ENCODE measurements around the gene ABCC1.
"Not testable (repeated sequence)": the region's sequence is repeated elsewhere in the genome, so short reads cannot be mapped to it uniquely, and the experiment has no call there.

The ABCC1 gene
- total RNA-seq, result 101 to 322 (median 162) reads per million in 17 experiments

GRCh38 chr16:15949210-15950160 is at the start of gene ABCC1:
Gene ABCC1 (plus strand): TSS chr16:15949616. CDS start chr16:15949752, 136 bp downstream.
- DNase-seq, result peak; percentile 69 to 90 (median 83)

DNA sequence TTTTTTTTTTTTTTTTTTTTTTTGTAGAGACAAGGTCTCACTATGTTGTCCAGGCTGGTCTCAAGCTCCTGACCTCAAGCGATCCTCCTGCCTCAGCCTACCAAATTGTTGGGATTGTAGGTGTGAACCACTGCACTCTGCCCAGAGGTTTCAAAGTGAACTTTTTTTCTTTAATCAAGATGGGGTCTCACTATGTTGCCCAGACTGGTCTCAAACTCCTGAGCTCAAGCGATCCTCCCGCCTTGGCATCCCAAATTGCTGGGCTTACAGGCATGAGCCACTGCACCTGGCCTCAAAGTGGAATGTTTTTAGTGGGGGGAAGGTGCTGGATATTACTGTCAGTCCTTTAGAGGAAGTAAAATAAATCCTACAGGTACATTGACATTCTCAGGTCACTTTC is 49.1 kb upstream of the ABCC1 start:
- DNase-seq, result no peak

GRCh38 chr16:15900901-15901500 is 48.4 kb upstream of the ABCC1 start:
- no peak for DNase-seq

DNA sequence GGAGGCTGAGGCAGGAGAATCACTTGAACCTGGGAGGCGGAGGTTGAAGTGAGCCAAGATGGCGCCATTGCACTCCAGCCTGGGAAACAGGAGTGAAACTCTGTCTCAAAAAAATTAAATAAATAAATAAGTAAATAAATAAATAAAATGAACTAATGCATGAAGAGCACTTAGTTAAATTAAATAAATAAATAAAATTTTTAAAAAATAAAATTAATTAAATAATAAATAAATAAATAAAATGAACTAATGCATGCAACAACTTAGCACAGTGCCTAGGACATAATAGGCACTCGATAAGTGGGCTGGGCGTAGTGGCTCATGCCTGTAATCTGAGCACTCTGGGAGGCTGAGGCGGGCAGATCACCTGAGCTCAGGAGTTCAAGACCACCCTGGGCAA is 45.5 kb upstream of the ABCC1 start:
- no peak for DNase-seq

DNA sequence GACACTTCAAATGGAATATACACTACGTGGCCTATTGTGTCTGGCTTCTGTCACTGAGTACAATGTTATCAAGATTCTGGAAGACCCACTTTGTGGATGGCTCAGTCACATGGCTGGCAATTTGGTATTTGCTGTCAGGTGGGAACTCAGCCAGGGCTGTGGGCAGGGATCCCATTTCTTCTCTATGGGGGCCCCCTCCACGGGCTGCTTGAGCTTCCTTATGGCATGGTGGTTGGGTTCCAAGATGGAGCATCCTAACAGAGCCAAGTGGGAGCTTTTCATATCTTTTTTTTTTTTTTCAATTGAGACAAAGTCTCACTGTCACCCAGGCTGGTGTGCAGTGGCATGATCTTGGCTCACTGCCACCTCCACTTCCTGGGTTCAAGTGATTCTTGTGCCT is 43.0 kb upstream of the ABCC1 start:
- no peak for DNase-seq

GRCh38 chr16:15907863-15908478 is 41.4 kb upstream of the ABCC1 start:
- DNase-seq, result peak in 3 of 4 experiments; percentile 10 to 15 (median 15)

- DNase-seq, result no peak
These were observed 38.2 kb upstream of the ABCC1 start for GRCh38 chr16:15911198-15911597.

DNA sequence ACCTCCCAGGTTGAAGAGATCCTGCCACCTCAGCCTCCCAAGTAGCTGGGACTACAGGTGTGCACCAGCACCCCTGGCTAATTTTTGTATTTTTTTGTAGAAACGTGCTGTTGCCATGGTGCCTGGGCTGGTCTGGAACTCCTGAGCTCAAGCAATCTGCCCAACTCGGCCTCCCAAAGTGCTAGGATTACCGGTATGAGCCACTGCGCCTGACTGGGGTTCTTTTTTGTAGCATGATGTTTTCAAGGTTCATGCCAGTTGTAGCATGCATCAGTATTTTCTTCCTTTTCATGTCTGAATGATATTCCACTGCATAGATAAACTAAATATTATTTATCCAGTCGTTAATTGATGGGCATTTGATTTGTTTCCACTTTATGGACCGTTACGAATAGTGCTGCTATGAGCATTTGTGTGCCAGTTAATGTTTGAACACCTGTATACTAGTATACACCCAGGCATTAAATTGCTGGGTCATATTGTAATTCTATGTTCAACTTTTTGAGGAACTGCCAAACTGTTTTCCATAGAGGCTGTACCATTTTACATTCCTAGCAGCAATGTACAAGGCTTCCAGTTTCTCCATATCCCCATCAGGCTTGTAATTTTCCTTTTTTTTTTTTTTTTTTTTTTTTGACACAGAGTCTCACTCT is 36.2 kb upstream of the ABCC1 start:
- DNase-seq, result no peak

GRCh38 chr16:15915555-15916081 is 33.8 kb upstream of the ABCC1 start:
- DNase-seq, result no peak

DNA sequence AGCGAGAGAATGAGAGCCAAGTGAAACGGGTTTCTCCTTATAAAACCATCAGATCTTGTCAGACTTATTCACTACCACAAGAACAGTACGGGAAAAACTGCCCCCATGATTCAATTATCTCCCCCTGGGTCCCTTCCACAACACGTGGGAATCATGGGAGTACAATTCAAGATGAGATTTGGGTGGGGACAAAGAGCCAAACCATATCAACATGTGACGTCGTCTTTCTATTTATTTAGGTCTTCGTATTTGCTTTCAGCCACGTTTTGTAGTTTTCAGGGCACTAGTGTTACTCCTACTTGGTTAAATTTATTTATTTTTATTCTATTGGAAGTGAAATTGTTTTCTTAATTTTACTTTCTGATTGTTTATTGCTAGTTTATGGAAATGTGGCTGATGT is 33.1 kb upstream of the ABCC1 start:
- DNase-seq, result no peak

DNA sequence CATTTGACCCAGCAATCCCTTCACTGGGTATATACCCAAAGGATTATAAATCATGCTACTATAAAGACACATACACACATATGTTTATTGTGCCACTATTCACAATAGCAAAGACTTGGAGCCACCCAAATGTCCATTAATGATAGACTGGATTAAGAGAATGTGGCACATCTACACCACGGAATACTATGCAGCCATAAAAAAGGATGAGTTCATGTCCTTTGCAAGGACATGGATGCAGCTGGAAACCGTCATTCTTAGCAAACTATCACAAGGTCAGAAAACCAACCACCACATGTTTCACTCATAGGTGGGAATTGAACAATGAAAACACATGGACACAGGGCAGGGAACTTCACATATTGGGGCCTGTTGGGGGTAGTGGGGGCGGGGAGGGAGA is 31.1 kb upstream of the ABCC1 start:
- not testable (repeated sequence) for DNase-seq

GRCh38 chr16:15919331-15919730 is 30.1 kb upstream of the ABCC1 start:
- no peak for DNase-seq

DNA sequence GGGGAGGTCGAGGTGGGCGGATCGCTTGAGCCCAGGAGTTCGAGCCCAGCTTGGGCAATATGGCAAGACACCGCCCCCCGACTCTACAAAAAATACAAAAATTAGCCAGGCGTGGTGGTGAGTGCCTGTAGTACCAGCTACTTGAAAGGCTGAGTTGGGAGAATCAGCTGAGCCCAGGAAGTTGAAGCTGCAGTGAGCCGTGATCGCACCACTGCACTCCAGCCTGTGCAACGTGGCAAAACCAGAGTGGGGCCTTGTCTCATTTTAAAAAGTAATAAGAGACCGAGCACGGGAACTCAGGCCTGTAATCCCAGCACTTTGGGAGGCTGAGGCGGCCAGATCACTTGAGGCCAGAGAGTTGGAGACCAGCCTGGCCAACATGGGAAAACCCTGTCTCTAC is 24.4 kb upstream of the ABCC1 start:
- no peak for DNase-seq

DNA sequence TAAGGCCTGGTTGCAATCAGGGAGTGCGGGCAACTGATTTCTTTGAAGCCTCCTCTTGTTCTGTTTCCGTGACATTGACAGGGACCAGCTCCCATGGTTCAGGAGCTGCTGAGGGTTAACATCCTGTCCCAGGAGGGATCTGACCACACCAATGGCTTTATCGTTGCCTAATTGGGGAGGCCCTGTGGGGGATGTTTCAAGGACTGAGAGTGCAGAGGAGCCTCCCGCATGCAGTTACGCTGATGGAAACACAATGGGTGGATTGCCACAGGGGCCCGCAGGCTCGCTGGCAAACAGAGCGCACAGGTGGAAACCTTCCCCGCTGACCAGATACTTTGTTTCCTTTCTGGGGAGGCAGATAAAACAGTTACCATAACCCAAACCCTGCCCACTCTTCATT is 23.8 kb upstream of the ABCC1 start:
- no peak for DNase-seq

GRCh38 chr16:15928261-15929104 is 20.9 kb upstream of the ABCC1 start:
- DNase-seq, result no peak

GRCh38 chr16:15932939-15933338 is 16.5 kb upstream of the ABCC1 start:
- peak in 2 of 4 experiments; percentile 29 to 36 for DNase-seq

GRCh38 chr16:15933781-15934180 is 15.6 kb upstream of the ABCC1 start:
- DNase-seq, result peak in 2 of 4 experiments; percentile 28 to 49

DNA sequence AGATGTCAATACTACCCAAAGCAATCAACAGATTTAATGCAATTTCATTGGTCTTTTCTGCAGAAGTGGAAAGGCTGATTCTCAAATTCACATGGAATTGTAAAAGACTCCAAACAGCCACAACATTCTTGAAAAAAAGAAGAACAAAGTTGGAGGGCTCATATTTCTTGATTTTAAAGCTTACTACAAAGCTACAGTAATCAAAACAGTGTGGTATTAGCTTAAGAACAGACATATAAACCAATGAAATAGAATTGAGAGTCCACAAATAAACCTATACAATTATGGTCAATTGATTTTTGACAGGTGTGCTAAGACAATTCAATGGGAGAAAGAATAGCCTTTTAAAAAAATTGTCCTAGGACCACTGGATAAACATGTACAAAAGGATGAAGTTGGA is 14.4 kb upstream of the ABCC1 start:
- DNase-seq, result no peak

GRCh38 chr16:15936809-15937208 is 12.6 kb upstream of the ABCC1 start:
- DNase-seq, result peak; percentile 56 to 82 (median 76)

DNA sequence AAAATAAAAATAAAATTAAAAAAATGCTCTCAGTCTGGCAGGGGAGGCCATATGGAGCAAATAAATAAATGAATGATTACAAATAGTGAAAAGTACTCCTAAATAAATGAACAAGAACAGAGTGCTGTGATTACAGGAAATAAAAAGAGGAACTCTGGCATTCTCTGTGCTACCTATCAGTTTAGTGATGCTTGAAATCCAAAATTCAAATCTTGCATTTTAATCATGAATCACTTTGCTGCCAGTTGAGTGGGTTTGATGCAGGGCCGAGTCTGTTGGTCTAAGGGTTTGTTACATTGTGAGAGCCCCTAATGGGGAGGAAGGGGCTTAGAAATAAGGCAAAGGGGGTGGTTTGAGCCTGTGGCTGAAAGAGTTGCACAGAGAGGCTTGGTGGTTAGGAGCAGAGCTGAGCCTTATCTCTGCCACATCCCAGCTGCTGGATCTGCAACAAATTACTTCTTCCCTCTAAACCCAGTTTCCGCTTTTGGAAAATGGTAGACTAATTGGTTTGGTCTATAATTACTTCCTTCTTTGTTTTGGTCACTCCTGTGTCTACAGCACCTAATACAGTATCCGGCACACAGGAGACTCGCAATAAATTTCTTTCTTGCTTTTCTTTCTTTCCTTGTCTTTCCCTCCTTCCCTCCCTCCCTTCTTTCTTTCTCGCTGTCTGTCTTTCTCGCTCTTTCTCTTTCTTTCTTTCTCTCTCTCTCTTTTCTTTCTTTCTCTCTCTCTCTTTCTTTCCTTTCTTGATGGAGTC is 6.3 kb upstream of the ABCC1 start:
- peak in 3 of 4 experiments; percentile 43 to 65 (median 47) for DNase-seq
